HUES48 (cell line): ENCODE data around the gene POLG2.
"Not testable (repeated sequence)": the region's sequence is repeated elsewhere in the genome, so short reads cannot be mapped to it uniquely, and the experiment has no call there.

ENCODE experiments used
- H3K27ac ChIP-seq: one replicate; pipeline ENCODE4 v1.7.0; 2013; ENCODE audit warnings: low read depth, low read length, inconsistent platforms
- H3K27me3 ChIP-seq: 2 replicates; pipeline ENCODE4 v1.6.1; 2013; ENCODE audit warnings: mild to moderate bottlenecking, low read length; ENCODE audit not compliant: control insufficient read depth, insufficient read depth
- H3K36me3 ChIP-seq: 2 replicates; pipeline ENCODE4 v1.6.1; 2013; ENCODE audit warnings: low read length; ENCODE audit not compliant: control insufficient read depth, insufficient read depth
- H3K4me1 ChIP-seq: 2 replicates; pipeline ENCODE4 v1.6.1; 2013; ENCODE audit warnings: mild to moderate bottlenecking, low read length; ENCODE audit not compliant: control insufficient read depth, insufficient read depth
- H3K4me3 ChIP-seq: 2 replicates; pipeline ENCODE4 v1.5.1; 2013; ENCODE audit warnings: mild to moderate bottlenecking, low read depth, low read length
- H3K9ac ChIP-seq: 2 replicates; pipeline ENCODE4 v1.6.1; 2013; ENCODE audit warnings: mild to moderate bottlenecking, low read depth, low read length, moderate library complexity
- H3K9me3 ChIP-seq: 2 replicates; pipeline ENCODE4 v1.6.1; 2013; ENCODE audit warnings: low read length; ENCODE audit not compliant: control insufficient read depth, insufficient read depth

The POLG2 gene

DNA sequence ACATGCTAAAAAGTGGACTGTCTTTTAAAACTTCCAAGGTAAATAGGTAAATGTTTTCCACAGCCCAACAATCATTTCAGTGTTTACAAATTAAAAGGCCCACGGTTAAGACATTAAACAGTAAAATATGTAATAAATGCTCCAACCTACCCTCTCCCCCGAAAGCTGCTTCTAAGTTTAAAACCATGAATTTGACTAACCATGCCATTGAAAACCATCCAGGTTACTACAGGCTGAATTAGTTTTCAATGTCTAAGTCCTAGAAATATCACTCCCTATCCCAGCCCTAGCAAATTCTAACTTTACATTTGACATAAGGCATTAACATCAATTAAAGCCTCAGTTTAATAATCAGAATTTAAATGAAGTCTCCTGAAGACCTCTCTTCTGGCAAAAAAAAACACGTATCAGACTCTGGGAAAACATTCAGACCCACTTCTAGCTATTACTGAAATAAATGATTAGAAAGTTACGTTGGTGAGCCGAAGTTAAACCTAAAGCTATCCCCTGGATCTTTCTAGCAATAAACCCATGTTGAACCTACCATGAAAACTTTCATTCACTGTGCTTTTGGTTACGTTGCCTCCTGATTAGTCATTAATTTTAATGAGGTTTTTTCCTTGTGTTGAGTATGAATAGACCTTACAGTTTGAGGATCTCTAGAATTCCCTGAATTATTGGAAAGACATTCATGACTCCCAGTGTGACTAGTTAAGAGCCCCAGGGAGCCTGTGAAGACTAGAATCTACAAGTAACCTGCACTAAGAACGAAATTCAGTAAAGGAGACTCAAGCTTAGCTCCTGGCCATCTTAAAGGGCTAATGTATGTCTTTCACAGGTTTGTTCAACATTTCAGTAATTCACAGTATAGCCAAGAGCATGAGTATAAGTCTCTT lies 1.7 kb upstream of the POLG2 start:
- Histone ChIP-seq H3K27me3 (no peaks in the 10 kb centered on the region), H3K4me1 (peaks cover 5% of the 10 kb centered on the region; the same call in 1 of the 2 replicates), H3K9me3 (no peaks in the 10 kb centered on the region), H3K36me3 (peaks cover 70% of the 10 kb centered on the region), H3K27ac (peak overlapping the region; percentile 95), H3K9ac (no peak overlapping the region), H3K4me3 (peak overlapping the region; percentile 94)

DNA sequence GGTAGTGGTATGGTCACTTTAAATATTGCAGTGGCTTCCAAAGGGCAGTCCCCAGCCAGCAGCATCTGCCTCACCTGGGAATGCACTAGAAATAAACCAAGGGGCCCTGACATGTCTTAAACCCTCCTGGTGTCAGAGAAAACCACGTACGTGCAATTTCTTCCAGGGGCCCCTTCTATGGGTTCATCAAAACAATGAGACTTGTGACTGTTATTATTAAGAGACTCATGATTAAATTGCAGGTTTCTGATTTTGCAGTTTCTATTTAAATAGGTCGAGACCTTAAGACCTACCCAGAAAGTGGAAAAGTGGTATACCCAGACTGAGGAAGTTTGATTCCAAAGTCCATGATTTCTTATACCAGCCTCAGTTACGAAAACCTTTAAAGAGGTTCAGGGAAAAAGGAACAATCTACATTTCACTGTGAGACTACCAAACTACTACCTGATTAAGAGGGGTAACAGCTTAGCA lies 746 bp upstream of the POLG2 start:
- Histone ChIP-seq H3K4me3 (peak overlapping the region; percentile 94), H3K9ac (peak overlapping the region; percentile 84), H3K4me1 (peaks cover 5% of the 10 kb centered on the region; the same call in 1 of the 2 replicates), H3K27me3 (no peaks in the 10 kb centered on the region), H3K36me3 (peaks cover 67% of the 10 kb centered on the region), H3K9me3 (no peaks in the 10 kb centered on the region), H3K27ac (peak overlapping the region; percentile 95)

DNA sequence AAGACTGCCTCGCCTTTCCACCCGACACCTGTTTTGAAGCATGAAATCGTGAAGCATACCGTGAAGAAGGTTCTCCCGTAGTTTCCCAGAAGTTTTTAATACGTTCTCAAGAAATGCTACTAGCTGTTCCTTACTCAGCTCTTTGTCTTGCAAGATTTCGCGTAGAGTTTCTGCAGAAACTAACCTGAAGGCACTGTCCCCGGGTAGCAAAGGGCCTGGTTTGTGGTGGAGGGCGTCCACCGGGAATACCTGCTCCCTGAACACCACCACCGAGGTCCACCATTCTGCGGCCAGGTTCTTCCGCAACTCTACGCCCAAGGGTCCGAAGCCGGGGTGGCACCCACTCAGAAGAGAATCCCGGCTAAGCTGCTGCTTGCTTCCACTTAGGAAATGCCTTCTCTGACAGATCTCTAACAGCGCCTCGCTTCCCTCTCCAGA lies 487 bp downstream of the POLG2 start:
- H3K4me3 ChIP-seq = peak overlapping the region; percentile 94
- peaks cover 4% of the 10 kb centered on the region; the same call in 1 of the 2 replicates for H3K9me3 ChIP-seq
- H3K36me3 ChIP-seq = peaks cover 67% of the 10 kb centered on the region
- peak overlapping the region; percentile 67 for H3K9ac ChIP-seq
- peaks cover 1% of the 10 kb centered on the region; the same call in 1 of the 2 replicates for H3K4me1 ChIP-seq
- H3K27ac ChIP-seq = peak overlapping the region; percentile 95
- H3K27me3 ChIP-seq = no peaks in the 10 kb centered on the region

DNA sequence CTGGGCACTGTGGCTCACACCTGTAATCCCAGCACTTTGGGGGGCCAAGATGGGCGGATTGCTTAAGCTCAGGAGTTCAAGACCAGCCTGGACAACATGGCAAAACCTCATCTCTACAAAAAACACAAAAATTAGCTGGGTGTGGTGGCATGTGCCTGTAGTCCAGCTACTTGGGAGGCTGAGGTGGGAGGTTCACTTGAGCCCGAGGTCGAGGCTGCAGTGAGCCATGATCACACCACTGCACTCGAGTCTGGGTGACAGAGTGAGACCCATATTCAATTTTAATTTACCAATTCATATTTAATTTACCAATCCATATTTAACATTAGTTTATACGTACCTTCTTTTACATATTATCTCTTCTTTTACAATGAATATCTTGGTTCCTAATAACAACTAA lies 1.6 kb downstream of the POLG2 start:
- H3K27ac ChIP-seq, H3K4me1 ChIP-seq, H3K9ac ChIP-seq, H3K27me3 ChIP-seq, H3K9me3 ChIP-seq: not testable (repeated sequence)
- peaks cover 67% of the 10 kb centered on the region for H3K36me3 ChIP-seq
- 0 out of 2 replicates have a peak overlapping the region, but pooled peaks have one; percentile 94 for H3K4me3 ChIP-seq

DNA sequence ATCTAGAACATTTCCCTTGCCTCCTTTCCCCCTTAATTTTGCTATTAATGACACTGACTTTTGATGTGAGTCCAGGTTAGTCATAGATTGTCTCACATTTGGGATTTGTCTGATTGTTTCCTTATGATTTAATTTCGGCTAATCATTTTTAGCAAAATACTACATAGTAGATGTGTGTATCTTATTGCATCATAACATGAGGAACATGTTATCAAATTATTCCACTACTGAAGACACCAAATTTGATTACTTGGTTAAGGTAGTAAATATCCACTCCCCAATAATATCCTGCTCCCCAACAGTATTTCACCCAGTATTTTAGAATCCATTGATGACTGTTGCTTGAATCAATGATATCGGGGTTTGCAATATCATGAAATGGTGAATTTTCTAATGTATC lies 2.7 kb downstream of the POLG2 start:
- H3K27ac ChIP-seq = no peak overlapping the region
- no peak overlapping the region for H3K4me3 ChIP-seq
- peaks cover 67% of the 10 kb centered on the region for H3K36me3 ChIP-seq
- H3K4me1 ChIP-seq = no peaks in the 10 kb centered on the region
- H3K9me3 ChIP-seq = peaks cover 4% of the 10 kb centered on the region; the same call in 1 of the 2 replicates
- H3K27me3 ChIP-seq = no peaks in the 10 kb centered on the region
- H3K9ac ChIP-seq = no peak overlapping the region

DNA sequence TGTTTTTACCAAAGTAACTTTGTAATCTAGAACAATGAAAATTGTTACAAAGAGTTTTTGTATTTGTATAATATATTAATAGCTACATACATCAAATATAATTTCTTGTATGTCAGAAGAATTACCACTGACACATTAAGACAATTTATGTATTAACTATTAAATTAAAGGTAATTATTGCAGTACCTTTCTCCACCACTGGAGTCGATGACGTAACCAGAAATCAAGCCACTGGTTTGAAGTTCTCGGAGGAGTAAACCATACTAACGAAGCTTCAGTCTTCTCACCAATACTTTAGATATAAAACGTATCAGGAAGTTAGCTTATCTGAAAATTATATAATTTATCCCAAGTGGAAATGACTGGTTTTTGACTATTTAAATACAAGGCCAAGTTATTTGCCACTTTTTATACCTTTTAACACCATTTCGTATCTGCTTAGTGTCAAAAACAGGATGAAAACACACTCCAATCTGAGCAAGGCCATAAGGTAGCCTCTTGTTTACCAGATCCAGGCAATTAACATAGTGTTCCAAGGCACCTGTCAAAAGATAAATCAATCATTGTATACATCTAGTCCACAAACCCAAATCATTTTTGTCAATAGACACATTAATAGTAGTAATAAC lies 4.3 kb downstream of the POLG2 start:
- Histone ChIP-seq H3K9me3 (peaks cover 4% of the 10 kb centered on the region; the same call in 1 of the 2 replicates), H3K27me3 (no peaks in the 10 kb centered on the region), H3K4me3 (no peak overlapping the region), H3K9ac (no peak overlapping the region), H3K27ac (no peak overlapping the region), H3K4me1 (no peaks in the 10 kb centered on the region), H3K36me3 (peaks cover 67% of the 10 kb centered on the region)

DNA sequence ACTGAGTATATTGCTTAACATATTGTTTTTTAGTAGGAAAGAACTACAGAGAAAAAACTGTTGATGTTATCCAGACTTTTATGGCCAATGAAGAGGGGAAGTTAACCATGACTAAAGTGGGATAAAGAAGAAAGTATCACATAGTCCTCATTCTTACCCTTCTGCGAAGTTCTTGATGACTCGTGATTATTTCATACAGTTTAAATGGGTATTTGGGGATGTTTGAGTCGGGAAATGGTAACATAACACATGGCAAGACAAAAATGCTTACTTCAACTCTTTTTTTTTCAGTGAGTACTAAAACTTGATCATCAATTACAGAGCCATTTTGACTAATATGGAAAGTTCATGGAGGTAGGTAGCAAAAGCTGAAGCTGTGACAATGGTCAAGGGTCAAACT lies 4.9 kb downstream of the POLG2 start:
- peaks cover 4% of the 10 kb centered on the region; the same call in 1 of the 2 replicates for H3K9me3 ChIP-seq
- no peak overlapping the region for H3K27ac ChIP-seq
- H3K4me1 ChIP-seq = no peaks in the 10 kb centered on the region
- no peak overlapping the region for H3K4me3 ChIP-seq
- H3K9ac ChIP-seq = no peak overlapping the region
- peaks cover 70% of the 10 kb centered on the region for H3K36me3 ChIP-seq
- no peaks in the 10 kb centered on the region for H3K27me3 ChIP-seq

DNA sequence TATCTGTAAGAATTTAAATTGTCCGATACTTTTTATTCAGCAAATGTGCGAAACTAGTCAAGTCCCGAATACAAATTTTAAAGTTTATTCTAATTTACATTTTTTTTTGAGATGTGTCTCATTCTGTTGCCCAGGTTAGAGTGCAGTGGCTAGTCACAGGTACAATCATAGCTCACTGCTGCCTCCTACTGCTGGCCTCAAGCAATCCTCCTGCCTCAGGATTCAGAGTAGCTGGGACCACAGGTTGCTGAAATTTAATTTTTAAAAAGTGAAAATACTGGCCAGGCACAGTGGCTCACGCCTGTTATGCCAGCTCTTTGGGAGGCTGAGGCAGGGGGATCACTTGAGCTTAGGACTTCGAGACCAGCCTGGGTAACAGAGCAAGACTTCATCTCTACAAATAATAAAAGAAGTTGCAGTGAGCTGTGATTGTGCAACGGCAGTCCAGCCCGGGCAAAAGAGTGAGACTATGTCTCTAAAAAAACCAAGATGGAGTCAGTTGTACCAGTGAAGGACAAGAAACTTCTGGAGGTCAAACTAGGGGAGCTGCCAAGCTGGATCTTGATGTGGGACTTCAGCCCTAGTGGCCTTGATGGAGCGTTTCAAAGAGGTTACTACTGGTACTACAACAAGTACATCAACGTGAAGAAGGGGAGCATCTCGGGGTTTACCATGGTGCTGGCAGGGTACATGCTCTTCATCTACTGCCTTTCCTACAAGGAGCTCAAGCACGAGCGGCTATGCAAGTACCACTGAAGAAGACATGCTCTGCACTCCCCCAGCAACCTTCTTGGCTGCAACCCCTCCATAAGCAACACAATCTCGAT lies 5.6 kb downstream of the POLG2 start:
- Histone ChIP-seq H3K36me3 (peaks cover 76% of the 10 kb centered on the region), H3K27ac (no peak overlapping the region), H3K27me3 (no peaks in the 10 kb centered on the region), H3K4me1 (no peaks in the 10 kb centered on the region), H3K9ac (no peak overlapping the region), H3K4me3 (no peak overlapping the region), H3K9me3 (peaks cover 4% of the 10 kb centered on the region; the same call in 1 of the 2 replicates)

DNA sequence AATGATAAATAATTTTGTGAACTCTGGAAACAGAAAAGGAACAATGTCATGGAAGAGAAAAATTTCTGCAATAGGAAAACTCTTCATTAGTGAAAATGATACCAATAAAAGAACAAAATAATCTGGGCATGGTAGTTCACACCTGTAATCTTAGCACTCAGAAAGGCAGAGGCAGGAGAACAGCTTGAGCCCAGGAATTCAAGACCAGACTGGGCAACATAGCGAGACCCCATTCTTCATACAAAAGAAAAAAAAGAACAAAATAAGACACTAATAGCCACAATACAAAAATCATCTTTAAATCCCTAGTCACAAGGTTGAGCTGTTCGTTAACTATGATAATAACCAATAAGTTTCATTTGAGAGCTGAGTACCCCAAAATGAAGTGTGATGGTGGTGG lies 8.6 kb downstream of the POLG2 start:
- no peaks in the 10 kb centered on the region for H3K4me1 ChIP-seq
- no peaks in the 10 kb centered on the region for H3K27me3 ChIP-seq
- H3K9ac ChIP-seq = no peak overlapping the region
- no peak overlapping the region for H3K27ac ChIP-seq
- peaks cover 4% of the 10 kb centered on the region; the same call in 1 of the 2 replicates for H3K9me3 ChIP-seq
- peaks cover 95% of the 10 kb centered on the region for H3K36me3 ChIP-seq
- no peak overlapping the region for H3K4me3 ChIP-seq

DNA sequence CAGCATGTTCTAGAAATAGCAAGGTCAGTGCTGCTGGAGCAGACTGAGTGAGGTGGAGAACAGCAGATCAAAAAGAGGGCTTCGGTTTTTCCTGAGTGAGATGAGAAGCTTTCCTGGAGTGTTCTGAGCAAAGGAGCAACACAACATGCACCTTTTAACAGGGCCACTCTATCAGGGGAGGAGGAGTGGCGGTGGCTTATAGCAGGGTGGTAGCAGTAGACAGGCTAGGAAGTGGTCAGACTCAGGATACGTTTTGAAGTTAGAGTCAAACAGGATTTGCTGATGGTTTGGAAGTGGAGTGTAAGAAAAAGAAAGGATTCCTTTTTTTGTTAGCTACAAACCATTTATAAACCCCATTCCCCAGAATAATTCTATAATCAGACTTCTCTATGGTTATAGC lies 12.5 kb downstream of the POLG2 start:
- no peaks in the 10 kb centered on the region for H3K4me1 ChIP-seq
- H3K27ac ChIP-seq = no peak overlapping the region
- no peaks in the 10 kb centered on the region for H3K27me3 ChIP-seq
- H3K4me3 ChIP-seq = no peak overlapping the region
- no peaks in the 10 kb centered on the region for H3K9me3 ChIP-seq
- H3K36me3 ChIP-seq = peaks cover 89% of the 10 kb centered on the region
- H3K9ac ChIP-seq = no peak overlapping the region
